Measurements from ENCODE around the gene PRPF38B. TPM values are rescaled to one million over a fixed set of nuclear protein-coding genes. Genes with fewer than 3 reads are reported as not detected.
A peak's percentile ranks its signal among the peaks of the same experiment; 100 is the strongest.

Gene PRPF38B
- total RNA-seq, 1 experiment from 2014 or later: 46.4 TPM

GRCh38 chr1:108704496-108704895 is 12.4 kb downstream of the PRPF38B start:
- Histone ChIP-seq H3K27ac (ENCODE audit: low read depth, low read length) (no peak overlapping the region), H3K9me3 (ENCODE audit: control insufficient read depth in 1 of 2, insufficient read depth in 1 of 2, low read depth in 1 of 2, low read length in 2 of 2) (no peaks in the 10 kb centered on the region), H3K9me2 (ENCODE audit: insufficient read depth) (no peaks in the 10 kb centered on the region), H3K79me2 (ENCODE audit: insufficient read depth, low read length) (no peaks in the 10 kb centered on the region), H3K36me3 (ENCODE audit: control insufficient read depth in 1 of 2, insufficient read depth in 2 of 2, low read length in 2 of 2) (peaks cover 11 to 16% of the 10 kb centered on the region in 2 experiments), H4K20me1 (ENCODE audit: insufficient read depth) (peaks cover 5% of the 10 kb centered on the region; the same call in 1 of the 2 replicates), H3K4me3 (replicated peaks in 1 of 2; ENCODE audit: low read depth in 1 of 2, low read length in 2 of 2) (no peak overlapping the region), H2AFZ (ENCODE audit: low read depth, low read length, poor library complexity, severe bottlenecking) (no peak overlapping the region), H3K27me3 (ENCODE audit: insufficient read depth, low read length) (no peaks in the 10 kb centered on the region), H3K4me1 (ENCODE audit: control insufficient read depth in 1 of 2, insufficient read depth in 2 of 2, low read length in 2 of 2) (peaks cover 5 to 12% of the 10 kb centered on the region in 2 experiments), H3K4me2 (ENCODE audit: low read length) (peak overlapping the region; percentile 39), H3K9ac (ENCODE audit: low read length) (no peak overlapping the region)
- no peak for TF ChIP-seq POLR2AphosphoS5 (IDR thresholded peaks at IDR 0.05; ENCODE audit: low read depth, low read length)
- TF ChIP-seq ZFX (IDR thresholded peaks at IDR 0.05): no peak
- no peak for TF ChIP-seq SRF (IDR thresholded peaks at IDR 0.05; ENCODE audit: low read depth)
- no peak for TF ChIP-seq RAD21 (IDR thresholded peaks at IDR 0.05; ENCODE audit: low read depth)
- no peak for TF ChIP-seq SP1 (IDR thresholded peaks at IDR 0.05; ENCODE audit: low read depth)
- no peak for TF ChIP-seq EZH2 (IDR thresholded peaks at IDR 0.05)
- RAD21 ChIA-PET (ENCODE audit: low non-redundant PET in 1 of 2, low total read pairs in 2 of 2, uncharacterized antibody in 2 of 2, unreplicated experiment in 2 of 2): no interaction called here
- DNase-seq (ENCODE audit: low read depth, low spot score) (no peak), ATAC-seq (no peak)
- POLR2A ChIA-PET: interaction anchor here (1.2 kb wide), 1 partner anchor 13 kb away, joined by 7 read pairs; the partner anchor contains the start of gene PRPF38B
- CTCF ChIA-PET: interaction anchor here (2.8 kb wide), 1 partner anchor 13 kb away, joined by 6 read pairs; the partner anchor contains the start of gene PRPF38B
- BruUV-seq (replicated peaks): no TSS peak
- intact Hi-C loops (cut with micrococcal nuclease): no loop called here

- Histone ChIP-seq H3K4me3 (replicated peaks in 1 of 2; ENCODE audit: low read depth in 1 of 2, low read length in 2 of 2) (no peak overlapping the region), H3K27me3 (ENCODE audit: insufficient read depth, low read length) (no peaks in the 10 kb centered on the region), H3K9ac (ENCODE audit: low read length) (no peak overlapping the region), H4K20me1 (ENCODE audit: insufficient read depth) (no peaks in the 10 kb centered on the region), H3K27ac (ENCODE audit: low read depth, low read length) (no peak overlapping the region), H3K4me1 (ENCODE audit: control insufficient read depth in 1 of 2, insufficient read depth in 2 of 2, low read length in 2 of 2) (peaks cover 5 to 12% of the 10 kb centered on the region in 2 experiments), H3K4me2 (ENCODE audit: low read length) (no peak overlapping the region), H2AFZ (ENCODE audit: low read depth, low read length, poor library complexity, severe bottlenecking) (no peak overlapping the region), H3K9me3 (ENCODE audit: control insufficient read depth in 1 of 2, insufficient read depth in 1 of 2, low read depth in 1 of 2, low read length in 2 of 2) (no peaks in the 10 kb centered on the region), H3K79me2 (ENCODE audit: insufficient read depth, low read length) (no peaks in the 10 kb centered on the region), H3K36me3 (ENCODE audit: control insufficient read depth in 1 of 2, insufficient read depth in 2 of 2, low read length in 2 of 2) (no peaks in the 10 kb centered on the region), H3K9me2 (ENCODE audit: insufficient read depth) (no peaks in the 10 kb centered on the region)
- POLR2A ChIA-PET: no interaction called here
- CTCF ChIA-PET: no interaction called here
- intact Hi-C loops (cut with micrococcal nuclease): no loop called here
- RAD21 ChIA-PET (ENCODE audit: low non-redundant PET in 1 of 2, low total read pairs in 2 of 2, uncharacterized antibody in 2 of 2, unreplicated experiment in 2 of 2): no interaction called here
- no TSS peak for BruUV-seq (replicated peaks)
- no peak for DNase-seq (ENCODE audit: low read depth, low spot score)
- no peak for ATAC-seq
- no peak for TF ChIP-seq CTCF (IDR thresholded peaks at IDR 0.05 in 2 of 3, conservative IDR thresholded peaks at IDR 0.05 in 1 of 3; ENCODE audit: borderline replicate concordance in 1 of 3, insufficient read depth in 1 of 3, low read depth in 2 of 3, low read length in 2 of 3)
- TF ChIP-seq SRF (IDR thresholded peaks at IDR 0.05; ENCODE audit: low read depth): no peak
- no peak for TF ChIP-seq ZFX (IDR thresholded peaks at IDR 0.05)
- TF ChIP-seq ZBTB33 (IDR thresholded peaks at IDR 0.05; ENCODE audit: extremely low read depth, insufficient replicate concordance, low read length): no peak
- TF ChIP-seq REST (IDR thresholded peaks at IDR 0.05; ENCODE audit: low read depth): no peak
- TF ChIP-seq JUND (IDR thresholded peaks at IDR 0.05): no peak
- no peak for TF ChIP-seq ELF1 (IDR thresholded peaks at IDR 0.05; ENCODE audit: borderline replicate concordance, low read depth)
- no peak for TF ChIP-seq RAD21 (IDR thresholded peaks at IDR 0.05; ENCODE audit: low read depth)
- no peak for TF ChIP-seq FOSL1 (IDR thresholded peaks at IDR 0.05; ENCODE audit: low read depth)
- no peak for TF ChIP-seq TCF7L2 (IDR thresholded peaks at IDR 0.05; ENCODE audit: borderline replicate concordance, extremely low read depth, insufficient read depth, insufficient read length)
Measured at GRCh38 chr1:108706643-108707042, 14.5 kb downstream of the PRPF38B start.
